Measurements from ENCODE around the gene SELPLG. TPM values are rescaled to one million over a fixed set of nuclear protein-coding genes. Genes with fewer than 3 reads are reported as not detected.

Gene SELPLG
- total and polyA plus RNA-seq, 3 donors from 2014 or later = 1.1 to 10.4 (median 2.7) TPM

DNA sequence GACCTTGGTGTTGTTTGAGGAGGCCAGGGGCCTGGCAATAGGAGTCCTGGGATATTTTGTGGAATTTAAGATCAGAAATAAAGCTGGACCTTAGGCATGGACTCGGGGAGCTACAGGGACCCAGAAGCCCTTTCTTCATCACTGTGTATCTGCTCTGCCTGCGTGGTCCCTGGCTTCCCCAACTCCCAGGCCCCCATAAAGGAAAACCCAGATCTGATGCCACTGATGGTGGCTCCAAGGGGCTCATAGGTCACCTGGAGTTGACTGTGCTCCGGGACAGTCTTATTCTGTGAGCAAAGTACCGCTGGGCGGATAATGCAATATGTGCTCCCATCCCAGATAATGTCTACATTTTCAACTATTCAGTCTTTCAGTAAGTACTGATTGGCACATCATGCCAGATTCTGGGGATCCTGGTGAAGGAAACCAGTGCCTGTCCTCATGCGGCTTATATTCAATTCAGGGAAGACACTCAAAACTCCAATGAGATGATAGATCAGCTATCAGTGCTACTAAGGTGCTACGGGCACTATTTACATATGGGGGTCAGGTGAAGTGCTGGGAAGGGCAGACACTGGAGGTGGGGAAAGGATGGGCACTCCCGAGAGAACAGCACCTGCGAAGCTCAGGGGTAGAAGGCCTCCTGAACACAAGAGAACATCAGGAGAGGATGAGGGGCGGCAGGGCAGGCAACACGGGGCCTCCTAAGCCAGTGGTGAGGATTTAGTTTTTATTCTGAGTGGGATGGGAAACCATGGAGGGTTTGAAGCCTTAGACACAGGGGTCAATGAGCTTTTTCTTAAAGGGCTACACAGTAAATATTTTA lies 5.5 kb upstream of the SELPLG start:
- H3K36me3 ChIP-seq (ENCODE audit: low read depth, missing control alignments) = no peaks in the 10 kb centered on the region
- TF ChIP-seq, protein P1, sequence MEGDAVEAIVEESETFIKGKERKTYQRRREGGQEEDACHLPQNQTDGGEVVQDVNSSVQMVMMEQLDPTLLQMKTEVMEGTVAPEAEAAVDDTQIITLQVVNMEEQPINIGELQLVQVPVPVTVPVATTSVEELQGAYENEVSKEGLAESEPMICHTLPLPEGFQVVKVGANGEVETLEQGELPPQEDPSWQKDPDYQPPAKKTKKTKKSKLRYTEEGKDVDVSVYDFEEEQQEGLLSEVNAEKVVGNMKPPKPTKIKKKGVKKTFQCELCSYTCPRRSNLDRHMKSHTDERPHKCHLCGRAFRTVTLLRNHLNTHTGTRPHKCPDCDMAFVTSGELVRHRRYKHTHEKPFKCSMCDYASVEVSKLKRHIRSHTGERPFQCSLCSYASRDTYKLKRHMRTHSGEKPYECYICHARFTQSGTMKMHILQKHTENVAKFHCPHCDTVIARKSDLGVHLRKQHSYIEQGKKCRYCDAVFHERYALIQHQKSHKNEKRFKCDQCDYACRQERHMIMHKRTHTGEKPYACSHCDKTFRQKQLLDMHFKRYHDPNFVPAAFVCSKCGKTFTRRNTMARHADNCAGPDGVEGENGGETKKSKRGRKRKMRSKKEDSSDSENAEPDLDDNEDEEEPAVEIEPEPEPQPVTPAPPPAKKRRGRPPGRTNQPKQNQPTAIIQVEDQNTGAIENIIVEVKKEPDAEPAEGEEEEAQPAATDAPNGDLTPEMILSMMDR (IDR thresholded peaks at IDR 0.05) = no peak
- TF ChIP-seq POLR2A (IDR thresholded peaks at IDR 0.05) = no peak
- no peak for DNase-seq
- no peaks in the 10 kb centered on the region for H3K27me3 ChIP-seq
- intact Hi-C loops (cut with DNase I; ENCODE audit: low total_unique reads) = no loop called here
- no peak overlapping the region for H3K4me3 ChIP-seq
- peak overlapping the region in 1 of 2 donors; percentile 53 for H3K27ac ChIP-seq
- H3K4me1 ChIP-seq = peaks cover 22% of the 10 kb centered on the region
- H3K9me3 ChIP-seq = no peaks in the 10 kb centered on the region
- WGBS, 2 donors = 88 to 93% methylated on average over 11 of the region's 11 CpGs

DNA sequence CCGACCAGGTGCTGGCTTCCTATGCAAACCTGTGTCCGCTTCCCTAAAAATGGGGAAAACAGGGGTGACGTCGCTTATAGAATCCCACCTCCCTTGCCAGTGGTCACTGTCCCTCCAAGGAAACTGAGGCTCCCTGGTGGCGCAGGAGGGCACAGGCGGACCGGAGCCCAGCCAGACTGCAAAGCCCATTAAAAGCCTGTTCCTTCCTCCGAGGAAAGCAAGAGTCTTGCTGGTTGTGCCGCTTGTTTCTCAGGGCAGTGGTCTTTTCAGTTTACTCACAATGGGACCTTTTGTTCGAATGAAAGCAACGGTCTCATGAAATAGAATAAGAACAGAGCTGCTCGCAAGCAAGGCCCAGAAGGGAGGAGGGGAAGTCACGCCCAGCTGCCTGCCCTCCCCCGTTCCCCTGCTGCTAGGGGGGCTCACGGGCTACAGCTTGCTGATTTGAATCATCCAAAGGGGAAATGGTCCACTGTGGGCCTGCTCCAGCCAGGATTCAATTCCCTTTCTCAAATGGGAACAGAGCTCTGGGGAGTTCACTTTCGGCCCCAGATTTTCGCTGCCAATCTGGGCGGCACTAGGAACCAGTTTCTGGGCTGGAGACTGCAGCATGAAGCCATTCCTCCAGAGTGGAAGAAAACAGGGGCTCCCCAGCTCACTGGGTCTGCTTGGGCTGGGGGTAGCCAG lies 4.6 kb upstream of the SELPLG start:
- no peaks in the 10 kb centered on the region for H3K36me3 ChIP-seq (ENCODE audit: low read depth, missing control alignments)
- H3K27ac ChIP-seq = peak overlapping the region; percentile 13 to 53
- H3K4me3 ChIP-seq = no peak overlapping the region
- no peaks in the 10 kb centered on the region for H3K27me3 ChIP-seq
- H3K4me1 ChIP-seq = peaks cover 16% of the 10 kb centered on the region
- no peaks in the 10 kb centered on the region for H3K9me3 ChIP-seq
- no peak for DNase-seq
- TF ChIP-seq POLR2A (IDR thresholded peaks at IDR 0.05) = no peak
- TF ChIP-seq, protein P1 (IDR thresholded peaks at IDR 0.05) = no peak
- 45 to 62% methylated on average over 17 to 18 of the region's 18 CpGs for WGBS, 2 donors
- intact Hi-C loops (cut with DNase I; ENCODE audit: low total_unique reads) = no loop called here

DNA sequence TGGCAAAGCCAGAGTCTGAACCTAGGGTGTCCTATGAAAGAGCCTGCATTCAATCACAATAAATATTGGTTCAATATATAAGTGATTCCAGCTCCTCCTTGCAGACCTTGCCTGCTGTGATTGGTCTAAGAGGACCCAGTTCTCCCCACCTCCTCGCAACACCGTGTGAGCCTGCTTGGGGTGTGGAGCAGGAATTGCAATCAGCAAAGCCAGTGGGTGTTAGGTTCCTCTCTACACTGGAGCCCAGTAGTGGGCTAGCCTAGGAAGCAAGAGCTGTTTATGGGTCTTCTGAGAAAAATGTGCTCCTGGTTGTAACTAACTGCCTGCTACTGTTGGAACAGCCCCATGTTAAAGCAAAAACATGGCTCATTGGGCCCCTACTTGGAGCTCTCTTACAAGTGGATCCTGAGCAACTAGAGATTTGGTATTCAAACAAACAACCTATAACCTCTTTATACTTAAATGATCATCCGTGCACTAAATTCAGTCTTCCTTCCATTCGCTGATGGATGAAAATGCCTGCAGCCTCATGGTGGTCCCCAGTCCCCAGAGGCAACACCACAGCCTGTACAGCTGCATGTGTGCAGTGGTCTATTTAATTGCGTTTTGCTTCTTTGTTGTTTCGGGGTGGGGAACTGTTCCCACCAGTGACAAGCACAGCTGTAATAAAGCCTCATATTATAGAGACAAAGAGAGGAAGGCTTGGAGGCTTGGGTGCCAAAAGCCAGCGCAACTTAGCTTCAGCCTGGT lies 3.7 kb upstream of the SELPLG start:
- intact Hi-C loops (cut with DNase I; ENCODE audit: low total_unique reads) = no loop called here

DNA sequence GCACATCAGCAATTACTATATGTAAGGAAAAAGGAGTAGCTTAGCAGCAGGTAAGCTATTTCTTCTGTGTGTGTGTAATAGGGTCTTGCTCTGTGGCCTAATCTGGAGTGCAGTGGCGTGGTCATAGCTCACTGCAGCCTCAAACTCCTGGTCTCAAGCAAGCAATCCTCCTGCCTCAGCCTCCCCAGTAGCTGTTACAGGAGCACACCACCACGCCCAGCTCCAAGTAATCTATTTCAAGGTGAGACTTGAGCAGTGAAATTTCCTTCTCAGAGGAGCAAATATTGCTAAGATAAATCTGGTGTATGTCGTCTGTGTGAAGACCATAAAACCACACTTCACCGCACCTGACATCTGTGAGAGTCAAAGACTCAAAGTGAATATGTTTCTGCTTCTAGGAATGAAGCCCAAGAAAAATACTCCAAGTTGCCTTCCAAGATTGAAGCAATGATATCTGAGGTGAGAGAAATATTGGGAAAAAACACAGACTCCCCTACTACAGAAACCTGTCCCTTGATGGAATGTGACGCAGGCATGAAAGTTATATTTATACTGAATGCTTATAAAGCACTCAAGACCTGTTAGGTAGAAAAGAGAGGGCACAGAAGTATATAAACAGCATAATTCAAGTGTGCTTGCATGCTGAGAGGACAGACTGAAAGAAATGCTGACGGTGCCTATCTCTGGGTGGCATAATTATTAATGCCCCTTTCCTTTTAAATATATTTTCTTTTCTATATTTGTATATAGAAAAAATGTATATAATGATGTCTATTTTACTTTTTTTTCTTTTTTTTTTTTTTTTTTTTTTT lies 2.5 kb upstream of the SELPLG start:
- Histone ChIP-seq H3K27me3 (no peaks in the 10 kb centered on the region), H3K4me3 (no peak overlapping the region), H3K36me3 (ENCODE audit: low read depth, missing control alignments) (no peaks in the 10 kb centered on the region), H3K9me3 (no peaks in the 10 kb centered on the region), H3K27ac (no peak overlapping the region), H3K4me1 (peaks cover 11% of the 10 kb centered on the region)
- intact Hi-C loops (cut with DNase I; ENCODE audit: low total_unique reads) = no loop called here
- 88 to 92% methylated on average over 6 of the region's 6 CpGs for WGBS, 2 donors
- no peak for DNase-seq
- TF ChIP-seq, protein P1 (IDR thresholded peaks at IDR 0.05) = no peak
- no peak for TF ChIP-seq POLR2A (IDR thresholded peaks at IDR 0.05)

More for the DNA sequence above, 3.7 kb upstream of the SELPLG start:
- H3K4me1 ChIP-seq = peaks cover 16% of the 10 kb centered on the region
- DNase-seq = no peak
- no peak overlapping the region for H3K4me3 ChIP-seq
- TF ChIP-seq, protein P1 (IDR thresholded peaks at IDR 0.05) = no peak
- TF ChIP-seq POLR2A (IDR thresholded peaks at IDR 0.05) = no peak
- H3K27ac ChIP-seq = peak overlapping the region in 1 of 2 donors; percentile 53
- no peaks in the 10 kb centered on the region for H3K9me3 ChIP-seq
- no peaks in the 10 kb centered on the region for H3K36me3 ChIP-seq (ENCODE audit: low read depth, missing control alignments)
- 75 to 85% methylated on average over 7 of the region's 7 CpGs for WGBS, 2 donors
- no peaks in the 10 kb centered on the region for H3K27me3 ChIP-seq

All from testis (tissue), 3 donors.